ENCODE results near the gene FRAT2.

FRAT2 gene, protein sequence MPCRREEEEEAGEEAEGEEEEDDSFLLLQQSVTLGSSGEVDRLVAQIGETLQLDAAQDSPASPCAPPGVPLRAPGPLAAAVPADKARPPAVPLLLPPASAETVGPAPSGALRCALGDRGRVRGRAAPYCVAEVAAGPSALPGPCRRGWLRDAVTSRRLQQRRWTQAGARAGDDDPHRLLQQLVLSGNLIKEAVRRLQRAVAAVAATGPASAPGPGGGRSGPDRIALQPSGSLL

GRCh38 chr10:97334370-97335175 is at the start of gene FRAT2:
Gene FRAT2, minus strand, starts transcription at chr10:97334729. Its CDS starts 157 bp downstream, at chr10:97334572.
- DNase-seq: peak; percentile 90

- DNase-seq: no peak
Observed at GRCh38 chr10:97384156-97384555, 49.6 kb upstream of the FRAT2 start.

GRCh38 chr10:97383159-97383558 is 48.6 kb upstream of the FRAT2 start:
- DNase-seq: no peak

- DNase-seq: no peak
Observed at GRCh38 chr10:97381626-97382025, 47.1 kb upstream of the FRAT2 start.

DNA sequence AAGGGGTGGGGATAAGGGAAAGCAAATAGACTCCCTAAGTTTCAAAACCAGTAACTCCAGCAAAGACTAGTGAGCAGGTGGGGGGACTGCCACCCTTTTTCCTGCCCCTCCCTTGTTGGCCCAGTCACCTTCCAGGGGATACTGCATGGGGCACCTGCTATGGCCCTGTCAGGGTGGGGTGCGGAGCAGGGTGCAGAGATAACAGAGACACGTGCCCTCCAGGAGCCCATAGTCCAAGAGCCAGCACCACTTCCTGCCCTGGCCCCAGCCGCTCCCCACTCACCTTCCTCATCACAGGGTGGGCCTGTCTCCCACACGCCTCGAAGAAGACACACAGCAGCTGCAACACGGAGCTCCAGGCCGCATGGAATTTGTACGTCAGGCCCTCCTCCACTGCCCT is 46.0 kb upstream of the FRAT2 start:
- no peak for DNase-seq

GRCh38 chr10:97378933-97379921 is 44.7 kb upstream of the FRAT2 start:
- no peak for DNase-seq

- no peak for DNase-seq
Observed at GRCh38 chr10:97376413-97376812, 41.9 kb upstream of the FRAT2 start.

GRCh38 chr10:97373456-97373855 is 38.9 kb upstream of the FRAT2 start:
- DNase-seq: no peak

- no peak for DNase-seq
Observed at GRCh38 chr10:97372233-97372875, 37.8 kb upstream of the FRAT2 start.

DNA sequence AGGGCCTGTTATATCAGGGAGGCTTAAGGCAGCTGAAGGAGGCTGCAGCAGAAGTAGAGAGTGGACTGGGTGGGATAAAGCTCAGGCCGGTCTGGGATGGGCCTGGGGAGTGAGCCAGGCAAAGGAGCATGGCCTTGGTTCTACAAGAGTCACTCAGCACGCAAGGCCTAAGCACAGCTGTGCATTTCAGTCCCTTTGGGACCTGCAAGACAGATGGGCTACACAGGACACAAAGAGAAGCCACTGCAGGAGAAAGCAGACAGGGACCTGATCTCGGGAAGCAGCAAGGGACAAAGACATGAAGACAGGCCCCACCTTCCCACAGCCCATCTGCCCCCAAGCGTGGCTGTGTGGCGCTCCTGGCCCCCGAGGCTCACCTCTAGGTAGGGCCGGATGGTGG is 37.2 kb upstream of the FRAT2 start:
- DNase-seq: no peak

GRCh38 chr10:97367126-97367649 is 32.7 kb upstream of the FRAT2 start:
- no peak for DNase-seq

DNA sequence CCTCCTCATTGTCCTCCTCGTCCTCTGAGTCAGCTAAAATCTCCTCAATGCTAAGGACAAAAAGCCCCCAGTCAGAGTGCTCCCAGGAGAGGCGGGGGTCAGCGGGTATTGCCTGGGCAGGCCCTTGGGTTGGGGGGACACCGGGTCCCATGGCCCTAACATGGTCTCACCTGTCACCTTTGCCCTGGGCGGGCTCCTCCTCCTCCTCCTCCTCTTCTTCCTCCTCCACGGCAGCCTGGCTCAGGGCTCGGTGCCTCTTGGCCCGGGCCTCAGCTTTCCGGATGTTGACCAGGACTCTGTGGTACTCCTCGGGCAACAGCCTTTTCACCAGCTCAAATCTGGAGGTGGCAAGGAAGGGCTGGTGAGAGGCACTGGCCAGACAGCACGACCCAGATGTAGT is 32.0 kb upstream of the FRAT2 start:
- no peak for DNase-seq

DNA sequence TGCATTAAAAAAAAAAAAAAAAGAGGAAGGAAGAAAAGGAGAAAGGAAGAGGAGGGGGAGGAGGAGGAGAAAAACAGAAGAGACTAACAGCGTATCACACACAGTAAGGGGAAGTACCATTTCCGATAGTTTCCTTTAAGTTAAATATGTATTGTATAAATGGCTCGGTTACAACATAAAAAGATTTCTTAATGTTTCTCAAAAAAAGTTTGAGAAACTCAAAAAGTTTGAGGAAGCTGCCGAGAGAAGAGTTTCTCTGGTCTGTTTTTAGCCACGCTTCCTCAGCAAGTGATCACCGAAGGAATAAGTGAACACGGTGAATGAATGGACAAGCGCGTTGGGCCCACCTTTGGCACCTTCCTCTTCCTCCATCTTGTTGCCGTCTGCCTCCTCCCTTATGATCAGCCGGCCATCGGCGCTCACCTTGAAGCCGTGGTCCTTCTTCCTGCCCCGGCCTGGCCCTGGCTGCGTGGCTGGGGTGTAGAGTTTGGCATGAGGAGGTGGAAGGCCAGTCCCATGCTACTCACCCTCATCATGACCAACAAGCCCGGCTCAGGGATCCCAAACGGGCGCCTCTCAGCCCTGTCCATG is 31.3 kb upstream of the FRAT2 start:
- no peak for DNase-seq

- no peak for DNase-seq
Observed at GRCh38 chr10:97363071-97363470, 28.5 kb upstream of the FRAT2 start.

DNA sequence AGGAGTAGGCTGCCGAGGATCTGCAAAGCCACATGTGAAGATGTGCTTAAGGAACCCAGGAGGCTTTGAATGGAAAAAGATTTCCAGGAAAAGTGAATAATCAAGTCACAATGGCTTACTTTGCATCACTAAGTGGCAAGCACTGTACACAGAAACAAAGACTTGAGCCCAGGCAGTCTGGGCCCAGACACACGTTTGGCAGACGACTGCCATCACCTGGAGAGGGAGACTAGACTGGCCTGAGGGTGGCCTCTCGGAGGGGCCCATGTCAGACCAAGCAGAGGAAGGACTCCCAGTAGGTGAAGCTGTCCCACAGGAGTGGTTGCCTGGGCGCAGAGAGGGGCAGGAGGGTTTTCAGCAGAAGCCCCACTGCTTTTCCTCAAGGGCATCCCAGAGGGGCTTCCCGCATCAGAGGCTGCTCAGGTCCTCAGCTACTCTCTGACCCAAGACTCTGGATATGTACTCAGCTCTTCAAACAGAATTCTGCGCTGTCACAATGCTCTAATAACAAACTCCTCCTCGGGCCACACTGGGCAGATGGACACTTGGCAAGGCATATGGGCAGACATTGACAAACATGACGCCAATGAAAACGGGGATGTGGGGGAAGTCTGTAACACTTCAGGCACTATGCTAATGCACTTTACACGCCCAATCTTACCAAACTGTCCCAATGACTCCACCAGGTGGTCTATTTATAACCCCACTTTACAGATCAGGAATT is 27.9 kb upstream of the FRAT2 start:
- DNase-seq: no peak

DNA sequence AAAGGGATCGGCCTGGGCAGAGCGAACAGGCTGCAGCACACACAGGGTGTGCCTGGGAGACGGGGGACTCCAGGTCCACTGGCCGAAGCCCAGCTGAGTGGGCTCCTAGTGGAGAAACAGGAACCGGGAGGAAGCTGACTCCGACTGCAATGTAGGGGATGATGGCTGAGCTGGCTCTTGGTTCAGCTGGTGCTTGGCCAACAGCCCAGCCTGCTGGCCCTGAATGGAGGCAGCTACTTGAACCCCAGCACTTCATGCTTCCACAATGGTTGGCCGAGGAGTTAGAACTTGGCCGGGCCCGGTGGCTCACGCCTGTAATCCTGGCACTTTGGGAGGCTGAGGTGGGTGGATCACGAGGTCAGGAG is 27.0 kb upstream of the FRAT2 start:
- no peak for DNase-seq

DNA sequence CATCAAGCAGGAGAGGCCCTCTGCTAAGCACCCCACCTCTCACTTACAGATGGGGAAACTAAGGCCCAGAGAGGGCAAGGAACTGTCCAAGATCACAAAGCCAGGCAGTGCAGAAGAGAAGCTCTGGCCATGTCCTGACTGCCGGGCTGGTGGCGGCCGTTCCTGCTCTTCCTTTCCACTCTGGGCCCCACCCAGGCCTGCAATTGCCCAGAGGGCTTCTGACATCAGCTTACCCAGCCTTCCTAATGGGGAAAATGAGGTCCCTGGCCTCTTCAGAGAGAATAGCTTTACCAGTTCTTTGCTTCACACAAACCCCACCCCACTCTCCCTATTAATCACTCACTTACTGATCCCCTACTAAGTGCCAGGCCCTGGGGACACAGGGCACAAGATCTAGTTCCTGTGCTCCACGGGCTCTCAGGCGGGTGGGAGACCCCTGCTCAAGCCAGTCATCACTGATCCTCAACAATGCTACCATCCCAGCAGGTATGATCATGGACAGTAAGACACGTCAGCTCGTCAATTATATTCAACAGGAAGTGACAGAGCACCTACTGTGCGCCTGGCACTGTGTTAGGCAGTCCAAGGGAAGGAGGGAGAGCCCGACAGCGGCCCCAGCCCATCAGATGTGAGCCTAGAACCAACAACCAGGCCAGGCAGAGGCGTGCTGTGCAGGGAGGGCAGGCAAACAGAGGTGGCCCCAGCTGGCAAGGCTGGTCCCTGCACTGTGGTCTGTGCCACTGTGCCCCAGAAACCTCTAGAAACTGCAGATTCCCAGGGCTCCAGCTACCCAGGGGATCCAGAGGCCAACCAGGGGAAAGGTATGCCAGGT is 26.4 kb upstream of the FRAT2 start:
- no peak for DNase-seq

DNA sequence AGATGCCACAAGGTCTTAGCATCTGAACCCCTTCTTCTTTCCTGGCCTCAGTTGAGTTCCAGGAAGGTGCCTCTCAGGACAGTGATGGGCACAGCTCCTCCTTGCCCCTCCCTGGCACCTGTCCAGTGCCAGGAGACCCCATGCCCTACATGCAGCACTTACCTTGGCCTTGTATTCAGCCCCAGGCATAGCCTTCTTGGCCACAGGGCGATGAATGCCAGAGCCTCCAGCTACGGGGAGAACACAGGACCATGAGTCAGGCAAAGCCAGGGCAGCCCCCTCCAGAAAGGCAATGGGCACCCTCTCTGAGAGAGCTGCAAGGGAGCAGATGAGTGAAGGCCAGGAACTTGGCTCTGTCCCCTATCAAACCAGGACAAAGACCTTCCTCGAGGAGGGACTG is 24.3 kb upstream of the FRAT2 start:
- no peak for DNase-seq

- no peak for DNase-seq
Observed at GRCh38 chr10:97358349-97358748, 23.8 kb upstream of the FRAT2 start.

DNA sequence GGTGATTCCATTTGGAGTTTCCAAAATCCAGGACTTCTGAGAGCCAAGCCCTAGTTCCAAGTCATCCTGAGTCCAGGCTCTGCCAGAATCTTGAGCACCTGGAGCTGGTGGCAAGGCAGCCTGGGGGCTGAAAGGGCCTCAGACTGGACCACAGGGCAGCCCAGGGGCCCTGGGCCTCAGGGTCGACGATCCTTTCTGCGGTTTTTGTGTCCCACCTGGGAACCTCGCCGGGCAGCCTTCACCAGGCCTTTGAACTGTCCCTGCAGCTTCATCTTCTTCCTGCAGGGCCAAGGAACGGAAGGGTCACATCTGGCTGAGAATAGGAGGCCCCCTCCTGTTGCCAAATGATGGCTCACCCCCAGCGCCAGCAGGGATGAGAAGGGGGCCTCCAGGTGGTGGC is 22.4 kb upstream of the FRAT2 start:
- DNase-seq: no peak
